HG03196 (cell line): ENCODE data around the gene EEF1AKMT3.

Experiments used
- ATAC-seq: cut with Tn5 transposase; IDR thresholded peaks from one replicate; pipeline ENCODE4 v1.9.1; 2021; ENCODE audit not compliant: unreplicated experiment

Gene EEF1AKMT3

GRCh38 chr12:57735198-57735855, 37.1 kb upstream of the EEF1AKMT3 start:
- no peak for ATAC-seq

- no peak for ATAC-seq
These were observed 36.3 kb upstream of the EEF1AKMT3 start for GRCh38 chr12:57735952-57736740.

- no peak for ATAC-seq
These were observed 35.5 kb upstream of the EEF1AKMT3 start for GRCh38 chr12:57736741-57737466.

- no peak for ATAC-seq
These were observed 34.6 kb upstream of the EEF1AKMT3 start for GRCh38 chr12:57737467-57738460.

GRCh38 chr12:57738661-57739237, 33.7 kb upstream of the EEF1AKMT3 start, which contains the start of gene AGAP2:
TSS of gene AGAP2 (minus strand) at chr12:57738742. CDS start at chr12:57738246, 496 bp downstream.
- ATAC-seq: no peak

GRCh38 chr12:57739387-57739786, 33.0 kb upstream of the EEF1AKMT3 start:
- ATAC-seq: no peak

GRCh38 chr12:57739914-57740538, 32.4 kb upstream of the EEF1AKMT3 start:
- no peak for ATAC-seq

- peak; percentile 51 for ATAC-seq
These were observed 31.6 kb upstream of the EEF1AKMT3 start for GRCh38 chr12:57740656-57741412.

- ATAC-seq: no peak
These were observed 31.0 kb upstream of the EEF1AKMT3 start for GRCh38 chr12:57741413-57741789.

- ATAC-seq: peak; percentile 53
These were observed 30.3 kb upstream of the EEF1AKMT3 start for GRCh38 chr12:57741844-57742738.

GRCh38 chr12:57743769-57744168, 28.6 kb upstream of the EEF1AKMT3 start:
- no peak for ATAC-seq

GRCh38 chr12:57744194-57744776, 28.1 kb upstream of the EEF1AKMT3 start:
- peak; percentile 22 for ATAC-seq

GRCh38 chr12:57744777-57745484, 27.5 kb upstream of the EEF1AKMT3 start, which contains the start of gene TSPAN31:
TSS of gene TSPAN31 (plus strand) at chr12:57745039. CDS start at chr12:57745155, 116 bp downstream.
- ATAC-seq: peak; percentile 68

- ATAC-seq: no peak
These were observed 26.9 kb upstream of the EEF1AKMT3 start for GRCh38 chr12:57745485-57745881.

GRCh38 chr12:57746025-57746424, 26.4 kb upstream of the EEF1AKMT3 start:
- ATAC-seq: no peak

GRCh38 chr12:57749061-57749460, 23.4 kb upstream of the EEF1AKMT3 start:
- no peak for ATAC-seq
